Colon (tissue), 2 donors: Measurements from ENCODE around the gene MRC2.

Experiments used
- FAIRE-seq: peaks from 2 replicates; lab custom pipeline; 2012; peaks lifted over from hg19 to GRCh38; lab: Jason Lieb, UNC
- donor health status: control.
- donor health status: control.

Gene MRC2

DNA sequence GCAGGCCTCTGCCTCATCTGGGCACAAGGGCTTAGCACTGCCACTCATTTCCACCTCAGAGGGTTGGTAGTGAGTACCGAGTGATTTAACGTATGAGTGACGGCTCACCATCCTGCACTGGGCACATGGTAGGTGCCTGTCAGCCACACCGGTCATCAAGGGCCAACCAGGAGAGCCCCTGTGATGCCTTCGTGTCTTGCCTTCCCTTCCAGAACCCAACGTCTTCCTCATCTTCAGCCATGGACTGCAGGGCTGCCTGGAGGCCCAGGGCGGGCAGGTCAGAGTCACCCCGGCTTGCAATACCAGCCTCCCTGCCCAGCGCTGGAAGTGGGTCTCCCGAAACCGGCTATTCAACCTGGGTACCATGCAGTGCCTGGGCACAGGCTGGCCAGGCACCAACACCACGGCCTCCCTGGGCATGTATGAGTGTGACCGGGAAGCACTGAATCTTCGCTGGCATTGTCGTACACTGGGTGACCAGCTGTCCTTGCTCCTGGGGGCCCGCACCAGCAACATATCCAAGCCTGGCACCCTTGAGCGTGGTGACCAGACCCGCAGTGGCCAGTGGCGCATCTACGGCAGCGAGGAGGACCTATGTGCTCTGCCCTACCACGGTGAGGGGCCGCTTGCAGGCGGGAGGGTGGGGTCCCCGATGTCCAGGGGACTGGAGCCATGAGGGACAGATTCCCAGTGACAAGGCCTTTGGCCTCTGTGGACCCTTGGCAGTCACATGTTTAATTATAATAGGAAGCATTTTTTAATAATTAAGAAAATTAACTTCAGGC lies 37.1 kb downstream of the MRC2 start:
- FAIRE-seq = no peak

DNA sequence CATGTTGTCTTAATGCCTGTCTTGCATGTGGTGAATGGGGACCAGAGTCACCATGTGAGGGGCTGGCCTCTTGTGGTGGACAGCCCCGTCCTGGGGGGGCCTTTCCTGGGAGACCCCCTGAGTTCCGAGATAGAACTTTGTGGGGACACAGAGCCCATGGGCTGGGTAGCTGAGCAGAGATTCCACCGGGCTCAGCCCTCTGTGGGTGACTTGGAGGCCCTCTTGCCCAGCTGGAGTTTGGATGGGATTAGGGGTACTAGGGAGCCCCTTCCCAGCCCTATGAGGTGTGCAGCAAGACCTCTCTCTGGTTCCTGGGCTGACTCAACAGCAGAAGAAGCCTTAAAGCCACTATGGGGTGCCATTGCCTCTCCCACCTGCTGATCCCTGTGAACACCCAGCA lies 38.1 kb downstream of the MRC2 start:
- no peak for FAIRE-seq

DNA sequence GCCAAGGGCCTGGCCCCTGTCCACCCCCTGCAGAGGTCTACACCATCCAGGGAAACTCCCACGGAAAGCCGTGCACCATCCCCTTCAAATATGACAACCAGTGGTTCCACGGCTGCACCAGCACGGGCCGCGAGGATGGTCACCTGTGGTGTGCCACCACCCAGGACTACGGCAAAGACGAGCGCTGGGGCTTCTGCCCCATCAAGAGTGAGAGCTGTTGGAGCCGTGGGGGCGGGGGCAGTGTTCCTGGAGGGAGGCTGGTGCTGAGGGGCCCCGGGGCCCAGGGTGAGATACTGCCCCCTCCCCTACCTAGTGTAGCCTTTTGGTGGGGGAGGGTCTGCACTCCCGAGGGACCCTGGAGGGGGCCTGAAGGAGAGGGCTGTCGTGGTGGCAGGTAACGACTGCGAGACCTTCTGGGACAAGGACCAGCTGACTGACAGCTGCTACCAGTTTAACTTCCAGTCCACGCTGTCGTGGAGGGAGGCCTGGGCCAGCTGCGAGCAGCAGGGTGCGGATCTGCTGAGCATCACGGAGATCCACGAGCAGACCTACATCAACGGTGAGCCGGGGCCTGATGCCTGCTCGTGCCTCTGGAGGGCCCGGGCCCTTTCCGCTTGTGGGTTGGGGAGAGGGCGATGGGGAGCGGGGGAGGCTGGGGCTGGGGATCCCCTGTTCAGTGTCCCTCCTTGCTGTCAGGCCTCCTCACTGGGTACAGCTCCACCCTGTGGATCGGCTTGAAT lies 38.8 kb downstream of the MRC2 start:
- no peak for FAIRE-seq

- FAIRE-seq = no peak
Observed at GRCh38 chr17:62666801-62667591, 39.5 kb downstream of the MRC2 start.

- no peak for FAIRE-seq
Observed at GRCh38 chr17:62668091-62668804, 40.8 kb downstream of the MRC2 start.

DNA sequence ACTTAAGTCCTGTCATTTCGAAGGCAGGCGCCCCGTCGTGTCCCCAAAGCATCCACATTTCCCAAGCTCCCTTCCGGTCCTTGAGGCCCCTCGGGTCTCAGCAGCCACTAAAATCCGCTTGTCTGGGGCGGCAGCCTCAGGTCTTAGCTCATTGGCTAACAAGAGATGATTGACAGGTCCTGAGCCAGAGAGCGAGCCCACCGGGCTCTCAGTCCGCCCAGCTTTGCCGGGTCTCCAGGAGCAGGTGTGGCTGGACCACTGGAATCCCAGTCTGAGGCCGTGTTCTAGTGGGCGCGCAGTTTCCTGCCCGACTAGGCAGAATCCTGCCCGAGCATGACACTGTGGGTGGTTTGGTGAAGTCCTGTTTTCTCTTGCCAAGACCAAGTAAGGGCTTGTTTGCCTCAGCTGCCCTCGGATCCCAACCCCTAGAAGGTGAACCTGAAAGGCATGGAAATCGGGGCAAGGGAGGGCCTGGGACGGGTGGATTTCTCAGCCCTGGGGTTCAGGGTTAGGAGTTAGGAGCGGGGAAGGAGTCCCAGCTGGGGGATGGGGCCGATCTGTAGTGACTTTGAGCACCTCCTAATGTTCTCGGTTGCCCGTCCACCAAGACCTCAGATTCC lies 42.8 kb downstream of the MRC2 start:
- FAIRE-seq = no peak

DNA sequence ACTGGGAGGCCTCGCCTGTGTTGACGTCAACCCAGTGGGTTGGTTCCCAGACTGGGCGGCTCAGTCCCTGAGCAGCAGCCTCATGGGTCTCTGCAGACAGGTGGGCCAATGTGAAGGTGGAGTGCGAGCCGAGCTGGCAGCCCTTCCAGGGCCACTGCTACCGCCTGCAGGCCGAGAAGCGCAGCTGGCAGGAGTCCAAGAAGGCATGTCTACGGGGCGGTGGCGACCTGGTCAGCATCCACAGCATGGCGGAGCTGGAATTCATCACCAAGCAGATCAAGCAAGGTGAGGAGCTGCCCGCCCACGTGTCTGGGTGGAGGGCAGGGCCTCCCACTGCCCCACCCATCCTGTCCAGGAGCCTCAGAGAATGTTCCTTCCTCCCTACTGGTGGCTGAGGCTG lies 44.1 kb downstream of the MRC2 start:
- no peak for FAIRE-seq

DNA sequence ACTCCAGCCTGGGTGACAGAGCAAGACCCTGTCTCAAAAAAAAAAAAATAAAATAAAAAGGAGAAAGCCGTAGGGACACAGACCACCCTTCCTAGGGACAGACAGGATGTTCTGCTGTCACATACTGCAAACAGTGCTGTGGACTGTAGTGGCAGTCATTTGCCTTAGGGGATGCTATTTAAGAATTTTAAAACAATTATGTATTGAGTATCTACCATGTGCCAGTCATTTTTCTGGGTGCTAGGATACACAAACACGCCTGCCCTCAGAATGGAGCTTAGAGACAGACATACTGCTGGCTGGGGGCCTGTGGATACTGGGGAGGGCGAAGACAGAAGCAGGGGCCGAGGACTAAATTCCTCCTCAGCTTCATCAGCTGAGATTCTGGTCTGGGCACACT lies 45.5 kb downstream of the MRC2 start:
- FAIRE-seq = no peak

- no peak for FAIRE-seq
Observed at GRCh38 chr17:62673614-62674362, 46.3 kb downstream of the MRC2 start.

DNA sequence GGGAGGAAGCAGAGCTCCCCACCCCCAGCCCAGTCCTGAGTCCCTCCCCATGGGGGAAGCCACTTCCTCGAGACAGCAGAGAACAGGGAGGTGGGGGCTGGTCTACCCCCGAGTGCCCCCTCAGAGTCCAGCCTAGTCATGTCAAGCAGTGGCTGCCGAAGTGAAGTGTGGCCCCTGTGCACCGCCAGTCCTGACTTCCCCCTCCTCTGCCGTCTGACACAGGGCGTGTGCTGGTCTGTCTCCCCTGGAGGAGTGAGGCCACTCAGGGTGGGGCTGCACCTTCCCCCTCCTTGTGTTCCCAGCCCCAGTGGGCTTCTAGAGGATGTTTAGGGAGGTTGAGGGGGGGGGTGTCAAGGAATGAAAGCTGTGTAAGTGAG lies 46.9 kb downstream of the MRC2 start:
- FAIRE-seq = no peak

DNA sequence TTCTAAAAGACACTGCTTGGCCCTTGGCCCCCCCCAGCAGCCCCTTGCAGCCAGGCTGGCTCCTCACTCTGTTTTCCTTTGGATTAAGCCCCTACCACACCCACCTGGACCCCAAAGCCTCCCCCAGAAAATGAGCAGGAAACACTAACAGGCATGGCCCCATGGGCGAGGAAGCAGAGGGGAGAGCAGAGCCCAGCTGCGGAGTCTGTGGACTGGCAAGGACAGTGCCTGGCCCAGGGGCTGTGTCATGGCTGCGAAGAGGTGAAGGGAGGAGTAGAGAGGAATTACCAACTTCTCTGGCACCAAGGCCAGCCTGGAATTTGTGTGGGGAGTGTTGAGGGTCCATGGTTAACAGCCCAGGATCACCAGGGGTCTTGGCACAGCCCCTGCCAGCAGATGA lies 47.4 kb downstream of the MRC2 start:
- FAIRE-seq = no peak

DNA sequence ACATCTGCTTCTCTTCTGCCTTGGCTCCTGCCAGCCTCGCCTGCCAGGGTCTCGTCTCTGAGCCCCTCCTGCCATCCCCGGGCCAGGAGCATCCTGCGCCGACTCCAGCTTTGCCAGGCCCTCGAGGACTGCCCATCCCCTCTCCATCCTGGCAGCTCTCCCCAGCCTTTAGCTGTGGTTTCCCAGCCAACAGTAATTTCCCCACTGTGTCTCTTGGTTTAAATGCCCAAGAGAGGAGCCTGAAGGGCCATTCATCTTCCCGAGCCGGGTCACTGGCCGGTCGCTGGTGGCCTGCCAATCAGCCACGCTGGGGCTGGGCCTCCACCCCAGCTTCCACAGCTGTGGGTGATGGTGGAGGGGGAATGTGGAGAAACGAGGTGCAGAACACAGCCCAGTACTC lies 47.8 kb downstream of the MRC2 start:
- FAIRE-seq = no peak

GRCh38 chr17:62675701-62676100 lies 48.2 kb downstream of the MRC2 start:
- FAIRE-seq = no peak

DNA sequence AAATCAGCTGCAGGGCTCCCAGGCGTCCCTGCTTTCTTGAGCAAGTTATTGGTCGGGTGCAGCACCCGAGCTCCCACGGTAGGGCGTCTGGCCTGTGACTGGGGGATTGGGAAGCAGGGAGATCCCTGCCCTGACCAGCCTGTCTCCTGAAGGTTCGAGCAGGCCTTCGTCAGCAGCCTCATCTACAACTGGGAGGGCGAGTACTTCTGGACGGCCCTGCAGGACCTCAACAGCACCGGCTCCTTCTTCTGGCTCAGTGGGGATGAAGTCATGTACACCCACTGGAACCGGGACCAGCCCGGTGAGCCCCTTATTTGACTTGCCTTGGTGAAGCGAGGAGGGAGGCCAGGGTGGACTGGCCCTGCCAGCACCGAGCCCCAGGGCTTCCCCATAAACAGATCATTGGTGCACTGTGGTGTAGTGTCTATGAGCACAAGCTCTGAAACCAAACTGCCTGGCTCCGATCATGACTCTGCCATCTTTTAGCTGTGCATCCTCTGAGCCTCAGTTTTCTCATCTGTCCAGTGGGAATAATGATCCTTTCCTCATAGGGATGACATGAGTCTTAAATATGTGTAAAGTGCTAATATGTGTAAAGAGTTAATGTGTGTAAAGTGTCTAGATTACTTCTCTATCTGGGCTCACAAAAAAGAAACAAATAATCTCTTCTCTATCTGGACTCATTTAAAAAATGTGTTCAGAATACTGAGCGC lies 48.9 kb downstream of the MRC2 start:
- FAIRE-seq = no peak

GRCh38 chr17:62676952-62677596 lies 49.6 kb downstream of the MRC2 start:
- no peak for FAIRE-seq

DNA sequence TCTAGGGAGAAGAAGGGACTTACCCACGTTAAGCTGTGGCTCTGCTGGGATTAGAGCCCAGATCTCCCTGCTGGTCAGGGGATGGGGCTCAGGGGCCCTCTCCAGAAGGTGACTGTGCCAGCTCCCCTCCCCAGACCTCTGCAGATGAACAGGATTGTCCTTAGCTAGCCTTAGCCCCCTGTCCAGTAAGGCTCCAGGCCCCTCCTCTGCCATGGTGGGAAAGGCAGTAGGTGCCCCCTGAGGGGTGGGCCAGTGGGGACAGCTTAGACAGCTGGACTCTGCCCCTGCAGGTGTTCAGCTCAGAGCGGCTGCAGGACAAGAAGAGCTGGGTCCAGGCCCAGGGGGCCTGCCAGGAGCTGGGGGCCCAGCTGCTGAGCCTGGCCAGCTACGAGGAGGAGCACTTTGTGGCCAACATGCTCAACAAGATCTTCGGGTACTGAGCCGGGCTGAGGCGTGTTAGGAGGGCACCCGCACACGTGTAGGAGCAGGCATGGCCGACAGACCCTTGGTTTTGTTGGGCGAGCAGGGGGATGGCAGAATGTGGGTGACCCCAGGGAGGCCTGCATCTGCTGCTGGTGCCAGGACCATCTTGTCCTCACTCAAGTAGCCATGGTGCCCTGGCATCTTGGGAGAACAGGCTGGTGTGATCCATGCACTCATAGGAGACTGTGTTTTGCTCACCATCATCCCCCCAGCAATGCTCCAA lies 50.9 kb downstream of the MRC2 start:
- FAIRE-seq = no peak

GRCh38 chr17:62679866-62680377 lies 52.5 kb downstream of the MRC2 start:
- FAIRE-seq = no peak

- FAIRE-seq = no peak
Observed at GRCh38 chr17:62680541-62681052, 53.1 kb downstream of the MRC2 start.
